Hepatic stellate cell (primary cell): ENCODE data around the gene PRSS33.

ENCODE experiments used
- DNase-seq: peaks from one replicate; pipeline ENCODE4 v3.0.0; 2011; ENCODE audit warnings: low spot score

Gene PRSS33

GRCh38 chr16:2820836-2821486 lies 33.6 kb upstream of the PRSS33 start:
- DNase-seq = no peak

GRCh38 chr16:2819939-2820835 lies 32.8 kb upstream of the PRSS33 start:
- DNase-seq = no peak

- DNase-seq = no peak
These were observed 32.0 kb upstream of the PRSS33 start for GRCh38 chr16:2819179-2819938.

- no peak for DNase-seq
These were observed 31.0 kb upstream of the PRSS33 start for GRCh38 chr16:2818272-2818876.

- no peak for DNase-seq
These were observed 30.2 kb upstream of the PRSS33 start for GRCh38 chr16:2817340-2818271.

- DNase-seq = no peak
These were observed 29.5 kb upstream of the PRSS33 start, which contains the start of gene PRSS21 for GRCh38 chr16:2816751-2817339. Gene PRSS21 (plus strand): TSS chr16:2817237. CDS start chr16:2817269, 32 bp downstream.

- DNase-seq = no peak
These were observed 28.0 kb upstream of the PRSS33 start for GRCh38 chr16:2815299-2815771.

GRCh38 chr16:2814551-2815298 lies 27.4 kb upstream of the PRSS33 start:
- no peak for DNase-seq

GRCh38 chr16:2813771-2814221 lies 26.4 kb upstream of the PRSS33 start:
- DNase-seq = no peak

GRCh38 chr16:2811703-2812471 lies 24.5 kb upstream of the PRSS33 start:
- no peak for DNase-seq

GRCh38 chr16:2810651-2811050 lies 23.3 kb upstream of the PRSS33 start:
- no peak for DNase-seq

- DNase-seq = no peak
These were observed 21.9 kb upstream of the PRSS33 start for GRCh38 chr16:2809149-2809760.

GRCh38 chr16:2808181-2808580 lies 20.8 kb upstream of the PRSS33 start:
- no peak for DNase-seq

GRCh38 chr16:2806286-2806685 lies 18.9 kb upstream of the PRSS33 start:
- no peak for DNase-seq

GRCh38 chr16:2804728-2805127 lies 17.4 kb upstream of the PRSS33 start:
- DNase-seq = no peak

GRCh38 chr16:2803545-2804195 lies 16.3 kb upstream of the PRSS33 start:
- DNase-seq = no peak

- DNase-seq = no peak
These were observed 12.5 kb upstream of the PRSS33 start for GRCh38 chr16:2799859-2800226.
